22Rv1 (cell line): ENCODE results near the gene PDZRN3.
A peak's percentile ranks its signal among the peaks of the same experiment; 100 is the strongest.
"Not testable (repeated sequence)": the region's sequence is repeated elsewhere in the genome, so short reads cannot be mapped to it uniquely, and the experiment has no call there.

ENCODE experiments used
- H3K27ac ChIP-seq: fragments of 450-650 bp; 2 replicates; pipeline ENCODE4 v1.5.1; 2017
- CTCF ChIP-seq: fragments of 450-650 bp; IDR thresholded peaks from 2 replicates; pipeline ENCODE4 v1.5.1; 2017; ENCODE audit warnings: mild to moderate bottlenecking
- ZFX ChIP-seq: fragments of 450-650 bp; IDR thresholded peaks from 2 replicates; pipeline ENCODE4 v1.6.1; 2017; ENCODE audit warnings: antibody characterized with exemption, borderline replicate concordance

PDZRN3 gene

DNA sequence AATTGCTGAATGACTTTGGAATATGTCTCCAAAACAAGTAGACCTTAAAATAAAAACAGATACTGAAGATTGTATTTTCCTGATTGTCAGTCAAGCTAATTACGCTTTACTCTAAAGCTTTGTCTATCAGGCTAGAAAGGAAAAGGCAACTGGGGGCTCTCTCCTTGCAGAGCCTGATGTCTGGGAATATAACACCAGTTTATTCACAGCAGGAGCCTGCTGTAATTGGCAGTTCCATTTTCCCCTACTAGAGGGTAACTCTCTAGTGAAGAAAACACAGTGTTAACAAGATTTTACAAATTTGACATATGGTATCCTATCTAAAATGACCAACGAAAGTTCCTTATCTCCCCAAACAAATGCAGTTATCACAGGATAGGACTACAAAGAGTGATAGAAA, 158.8 kb downstream of the PDZRN3 start:
- no peak overlapping the region for H3K27ac ChIP-seq
- TF ChIP-seq ZFX (no peak), CTCF (no peak)

DNA sequence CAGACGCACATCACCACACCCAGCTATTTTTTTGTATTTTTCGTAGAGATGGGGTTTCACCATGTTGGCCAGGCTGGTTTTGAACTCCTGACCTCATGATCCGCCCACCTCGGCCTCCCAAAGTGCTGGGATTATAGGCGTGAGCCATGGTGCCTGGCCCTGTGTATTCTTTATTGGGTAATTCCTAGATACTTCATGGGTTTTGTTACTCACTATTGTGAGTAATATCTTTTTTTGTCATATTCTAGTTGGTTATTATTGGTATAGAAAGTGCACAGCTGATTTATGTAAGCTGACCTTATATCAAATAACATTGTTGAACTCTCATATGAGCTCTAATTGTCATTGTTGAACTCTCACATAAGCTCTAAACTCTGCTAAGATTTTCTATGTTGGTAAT, 160.6 kb downstream of the PDZRN3 start:
- not testable (repeated sequence) for H3K27ac ChIP-seq

- no peak overlapping the region for H3K27ac ChIP-seq
- no peak for TF ChIP-seq ZFX
- no peak for TF ChIP-seq CTCF
Observed at GRCh38 chr3:73461547-73461946, 163.2 kb downstream of the PDZRN3 start.

DNA sequence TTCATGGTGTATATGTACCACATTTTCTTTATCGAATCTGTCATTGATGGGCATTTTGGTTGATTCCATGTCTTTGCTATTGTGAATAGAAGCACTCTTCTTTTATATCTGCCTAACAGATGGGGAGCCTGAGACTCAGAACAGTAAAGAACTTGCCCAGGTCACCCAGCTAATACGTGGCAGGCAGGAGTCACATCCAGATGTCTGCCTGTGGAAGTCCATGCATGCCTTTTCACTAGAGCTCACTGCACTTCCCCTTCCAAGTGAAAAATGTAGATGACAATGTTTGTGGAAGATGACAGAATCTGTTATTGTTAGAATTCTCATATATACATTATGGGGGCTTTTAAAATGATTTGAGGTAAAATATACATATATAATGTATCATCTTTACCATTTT, 165.0 kb downstream of the PDZRN3 start:
- no peak overlapping the region for H3K27ac ChIP-seq
- TF ChIP-seq ZFX: no peak
- TF ChIP-seq CTCF: no peak

GRCh38 chr3:73453666-73454065, 171.1 kb downstream of the PDZRN3 start:
- H3K27ac ChIP-seq: no peak overlapping the region
- TF ChIP-seq CTCF: no peak
- no peak for TF ChIP-seq ZFX

GRCh38 chr3:73452729-73453128, 172.0 kb downstream of the PDZRN3 start:
- TF ChIP-seq CTCF: no peak
- TF ChIP-seq ZFX: no peak
- no peak overlapping the region for H3K27ac ChIP-seq

GRCh38 chr3:73451301-73451944, 173.3 kb downstream of the PDZRN3 start:
- peak overlapping the region; percentile 59 for H3K27ac ChIP-seq
- no peak for TF ChIP-seq ZFX
- TF ChIP-seq CTCF: no peak

- H3K27ac ChIP-seq: no peak overlapping the region
- TF ChIP-seq ZFX: no peak
- no peak for TF ChIP-seq CTCF
Observed at GRCh38 chr3:73449774-73450173, 175.0 kb downstream of the PDZRN3 start.
